Measurements from ENCODE around the gene ZC3H13.

The ZC3H13 gene

GRCh38 chr13:45930177-45930576 is 122.4 kb downstream of the ZC3H13 start (continued):
- TF ChIP-seq ZNF561 (tag by site-specific recombination; IDR thresholded peaks at IDR 0.05; ENCODE audit: borderline replicate concordance) (no peak), OSR2 (tag by site-specific recombination; IDR thresholded peaks at IDR 0.05) (no peak)

GRCh38 chr13:45928843-45929242 is 123.7 kb downstream of the ZC3H13 start:
- TF ChIP-seq EGR2 (tag by site-specific recombination; IDR thresholded peaks at IDR 0.05; ENCODE audit: low read depth) (no peak), KLF17 (tag by site-specific recombination; IDR thresholded peaks at IDR 0.05) (no peak), ZNF514 (tag by site-specific recombination; IDR thresholded peaks at IDR 0.05) (no peak), ZNF391 (tag by site-specific recombination; IDR thresholded peaks at IDR 0.05; ENCODE audit: borderline replicate concordance, low read depth) (no peak), CTCF (tag by site-specific recombination; IDR thresholded peaks at IDR 0.05) (no peak), ZNF426 (tag by site-specific recombination; IDR thresholded peaks at IDR 0.05) (no peak), ZFP37 (tag by site-specific recombination; IDR thresholded peaks at IDR 0.05) (no peak), WT1 (tag by site-specific recombination; IDR thresholded peaks at IDR 0.05) (no peak), ZBTB20 (tag by site-specific recombination; IDR thresholded peaks at IDR 0.05) (no peak), ZNF112 (tag by site-specific recombination; IDR thresholded peaks at IDR 0.05) (no peak), ZNF585B (tag by site-specific recombination; IDR thresholded peaks at IDR 0.05) (no peak), IKZF3 (tag by site-specific recombination; IDR thresholded peaks at IDR 0.05) (no peak), ZBTB7A (tag by site-specific recombination; IDR thresholded peaks at IDR 0.05; ENCODE audit: low read depth) (no peak)
- ChIA-PET POLR2A (no interaction called here), CTCF (no interaction called here)
- Histone ChIP-seq H3K36me3 (ENCODE audit: control insufficient read depth in 2 of 2, insufficient read depth in 1 of 2, low read length in 2 of 2) (no peaks in the 10 kb centered on the region), H3K9me3 (ENCODE audit: control insufficient read depth, insufficient read depth, low read depth, low read length) (no peaks in the 10 kb centered on the region), H3K27ac (ENCODE audit: extremely low read depth, low read depth, low read length) (no peak overlapping the region), H3K4me1 (ENCODE audit: control insufficient read depth, insufficient read depth, low read length) (no peaks in the 10 kb centered on the region), H3K4me3 (ENCODE audit: low read depth, low read length) (no peak overlapping the region)

- H3K4me1 ChIP-seq (ENCODE audit: control insufficient read depth, insufficient read depth, low read length): no peaks in the 10 kb centered on the region
- TF ChIP-seq ZBTB48 (tag by site-specific recombination; IDR thresholded peaks at IDR 0.05): no peak
- no peak for TF ChIP-seq ZNF530 (tag by site-specific recombination; IDR thresholded peaks at IDR 0.05; ENCODE audit: low read depth)
- no peak for TF ChIP-seq SETDB1 (IDR thresholded peaks at IDR 0.05; ENCODE audit: insufficient read length, low read length)
- H3K36me3 ChIP-seq (ENCODE audit: control insufficient read depth in 2 of 2, insufficient read depth in 1 of 2, low read length in 2 of 2): no peaks in the 10 kb centered on the region
- POLR2A ChIA-PET: no interaction called here
- H3K4me3 ChIP-seq (ENCODE audit: low read depth, low read length): no peak overlapping the region
- H3K27ac ChIP-seq (ENCODE audit: extremely low read depth, low read depth, low read length): no peak overlapping the region
- H3K9me3 ChIP-seq (ENCODE audit: control insufficient read depth, insufficient read depth, low read depth, low read length): no peaks in the 10 kb centered on the region
- CTCF ChIA-PET: no interaction called here
Measured at GRCh38 chr13:45928176-45928575, 124.4 kb downstream of the ZC3H13 start.

GRCh38 chr13:45926741-45927140 is 125.8 kb downstream of the ZC3H13 start:
- Histone ChIP-seq H3K4me3 (ENCODE audit: low read depth, low read length) (no peak overlapping the region), H3K9me3 (ENCODE audit: control insufficient read depth, insufficient read depth, low read depth, low read length) (no peaks in the 10 kb centered on the region), H3K4me1 (ENCODE audit: control insufficient read depth, insufficient read depth, low read length) (no peaks in the 10 kb centered on the region), H3K27ac (ENCODE audit: extremely low read depth, low read depth, low read length) (no peak overlapping the region), H3K36me3 (ENCODE audit: control insufficient read depth in 2 of 2, insufficient read depth in 1 of 2, low read length in 2 of 2) (no peaks in the 10 kb centered on the region)
- CTCF ChIA-PET: interaction anchor here (0.6 kb wide), 1 partner anchor 10 kb away, joined by 5 read pairs; no protein-coding TSS in a partner anchor
- POLR2A ChIA-PET: no interaction called here
- no peak for TF ChIP-seq ZNF658 (tag by site-specific recombination; IDR thresholded peaks at IDR 0.05)
- TF ChIP-seq ZNF266 (tag by site-specific recombination; IDR thresholded peaks at IDR 0.05; ENCODE audit: low read depth): no peak
- no peak for TF ChIP-seq KLF17 (tag by site-specific recombination; IDR thresholded peaks at IDR 0.05)
- no peak for TF ChIP-seq PRDM10 (tag by site-specific recombination; IDR thresholded peaks at IDR 0.05)
- TF ChIP-seq ZNF510 (tag by site-specific recombination; IDR thresholded peaks at IDR 0.05; ENCODE audit: insufficient replicate concordance): no peak
- TF ChIP-seq ZNF175 (tag by site-specific recombination; IDR thresholded peaks at IDR 0.05): no peak
